Neuronal stem cell (in vitro differentiated cells): ENCODE results near the gene ZNF586.

Experiments used
- DNase-seq: peaks from one replicate; pipeline ENCODE4 v3.0.0-alpha.2; 2013; ENCODE audit warnings: low spot score
- H2AFZ ChIP-seq: one replicate; pipeline ENCODE4 v1.6.1; 2013; ENCODE audit warnings: mild to moderate bottlenecking, low read length, inconsistent platforms
- H2AK5ac ChIP-seq: 2 replicates; pipeline ENCODE4 v1.6.1; 2013; ENCODE audit warnings: low read depth, mild to moderate bottlenecking, inconsistent platforms, low read length, moderate library complexity, mixed read lengths
- H2BK120ac ChIP-seq: 2 replicates; pipeline ENCODE4 v1.6.1; 2013; ENCODE audit warnings: low read depth, mild to moderate bottlenecking, inconsistent platforms, low read length, moderate library complexity, mixed read lengths
- H2BK12ac ChIP-seq: one replicate; pipeline ENCODE4 v1.6.1; 2013; ENCODE audit warnings: low read length, inconsistent platforms
- H2BK15ac ChIP-seq: 2 replicates; pipeline ENCODE4 v1.6.1; 2013; ENCODE audit warnings: mild to moderate bottlenecking, low read length, inconsistent platforms, mixed read lengths
- H2BK5ac ChIP-seq: one replicate; pipeline ENCODE4 v1.6.1; 2013; ENCODE audit warnings: inconsistent platforms, mild to moderate bottlenecking, low read length, moderate library complexity
- H3K14ac ChIP-seq: one replicate; pipeline ENCODE4 v1.6.1; 2013; ENCODE audit warnings: low read length, inconsistent platforms
- H3K18ac ChIP-seq: 2 replicates; pipeline ENCODE4 v1.6.1; 2013; ENCODE audit warnings: low read length, inconsistent platforms
- H3K23ac ChIP-seq: 2 replicates; pipeline ENCODE4 v1.6.1; 2013; ENCODE audit warnings: low read depth, mild to moderate bottlenecking, mixed read lengths, low read length, inconsistent platforms; ENCODE audit not compliant: poor library complexity
- H3K27ac ChIP-seq: replicated peaks from 3 replicates; pipeline ENCODE4 v1.5.1; 2013; ENCODE audit warnings: low read length, inconsistent platforms
- H3K27me3 ChIP-seq, 3 experiments: 2 replicates each; pipeline ENCODE4 v1.6.1; 2013; ENCODE audit warnings: low read length in 3 of 3, mild to moderate bottlenecking in 2 of 3, inconsistent platforms in 1 of 3, low read depth in 1 of 3, mixed read lengths in 1 of 3, moderate library complexity in 1 of 3; ENCODE audit not compliant: control insufficient read depth in 3 of 3, insufficient read depth in 3 of 3
- H3K36me3 ChIP-seq, 2 donors: replicated peaks in 1 of 2; 2 replicates each; pipeline ENCODE4 v1.6.1; 2013; ENCODE audit warnings: low read length in 2 of 2; ENCODE audit not compliant: control insufficient read depth in 2 of 2, insufficient read depth in 2 of 2
- H3K4ac ChIP-seq: 2 replicates; pipeline ENCODE4 v1.6.1; 2013; ENCODE audit warnings: inconsistent platforms, mild to moderate bottlenecking, low read length, moderate library complexity
- H3K4me1 ChIP-seq, 2 donors: 1 replicate in 1 of 2; 2 replicates in 1 of 2; pipeline ENCODE4 v1.6.1; 2013; ENCODE audit warnings: low read length in 2 of 2, low read depth in 1 of 2; ENCODE audit not compliant: control insufficient read depth in 2 of 2, insufficient read depth in 1 of 2
- H3K4me2 ChIP-seq: one replicate; pipeline ENCODE4 v1.6.1; 2013; ENCODE audit warnings: mild to moderate bottlenecking, low read length, inconsistent platforms; ENCODE audit not compliant: insufficient read depth, poor library complexity, severe bottlenecking
- H3K4me3 ChIP-seq, 2 donors: 2 replicates each; pipeline ENCODE4 v1.5.1; 2013; ENCODE audit warnings: low read length in 2 of 2, mild to moderate bottlenecking in 2 of 2, inconsistent platforms in 1 of 2, moderate library complexity in 1 of 2
- H3K79me1 ChIP-seq: one replicate; pipeline ENCODE4 v1.6.1; 2013; ENCODE audit warnings: low read depth, mild to moderate bottlenecking, inconsistent platforms, low read length, moderate library complexity
- H3K9ac ChIP-seq: one replicate; pipeline ENCODE4 v1.6.1; 2013; ENCODE audit warnings: mild to moderate bottlenecking, low read depth, low read length, inconsistent platforms; ENCODE audit not compliant: poor library complexity
- H3K9me3 ChIP-seq, 2 donors: replicated peaks in 1 of 2; 2 replicates each; pipeline versions ENCODE3 to v1.6.1; 2013; ENCODE audit warnings: low read length in 2 of 2, mild to moderate bottlenecking in 2 of 2, inconsistent platforms in 1 of 2, low read depth in 1 of 2, mixed read lengths in 1 of 2, moderate library complexity in 1 of 2; ENCODE audit not compliant: control insufficient read depth in 2 of 2, insufficient read depth in 1 of 2
- H4K8ac ChIP-seq: one replicate; pipeline ENCODE4 v1.6.1; 2013; ENCODE audit warnings: low read depth, mild to moderate bottlenecking, inconsistent platforms, low read length, moderate library complexity
- H4K91ac ChIP-seq: one replicate; pipeline ENCODE4 v1.6.1; 2013; ENCODE audit warnings: low read length, low read depth, mild to moderate bottlenecking, inconsistent platforms; ENCODE audit not compliant: poor library complexity
- WGBS, 2 donors: extraction: QIAGEN DNeasy Blood & Tissue Kit; methylation state at CpG; one replicate each; pipeline ENCODE4 v1.1.7; 2013; ENCODE audit warnings: missing lambda C conversion rate in 2 of 2, mixed read lengths in 1 of 2; ENCODE audit not compliant: insufficient read length in 2 of 2, insufficient replicate concordance in 1 of 2; ENCODE audit errors: extremely low coverage in 2 of 2; 5-methylcytosine and 5-hydroxymethylcytosine counted together

ZNF586 gene

DNA sequence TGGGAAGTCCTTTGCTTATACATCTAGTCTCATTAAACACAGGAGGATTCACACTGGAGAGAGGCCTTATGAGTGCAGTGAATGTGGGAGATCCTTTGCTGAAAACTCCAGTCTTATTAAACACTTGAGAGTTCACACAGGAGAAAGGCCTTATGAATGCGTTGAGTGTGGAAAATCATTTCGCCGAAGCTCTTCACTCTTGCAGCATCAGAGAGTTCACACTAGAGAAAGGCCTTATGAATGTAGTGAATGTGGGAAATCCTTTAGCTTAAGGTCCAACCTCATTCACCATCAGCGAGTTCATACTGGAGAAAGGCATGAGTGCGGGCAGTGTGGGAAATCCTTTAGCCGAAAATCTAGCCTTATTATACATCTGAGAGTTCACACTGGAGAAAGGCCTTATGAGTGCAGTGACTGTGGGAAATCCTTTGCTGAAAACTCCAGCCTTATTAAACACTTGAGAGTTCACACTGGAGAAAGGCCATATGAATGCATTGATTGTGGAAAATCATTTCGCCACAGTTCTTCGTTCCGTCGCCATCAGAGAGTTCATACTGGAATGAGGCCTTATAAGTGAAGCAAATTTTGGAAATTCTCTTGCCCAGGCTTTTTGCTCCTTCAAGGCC, 9.9 kb downstream of the ZNF586 start:
- Histone ChIP-seq H3K18ac (no peak overlapping the region), H3K4me1 (no peaks in the 10 kb centered on the region), H3K79me1 (no peaks in the 10 kb centered on the region), H3K27ac (no peak overlapping the region), H3K9ac (no peak overlapping the region), H2BK120ac (no peak overlapping the region), H3K4ac (no peak overlapping the region), H2AK5ac (no peak overlapping the region), H3K27me3 (no peaks in the 10 kb centered on the region), H4K91ac (no peak overlapping the region), H2BK15ac (no peak overlapping the region), H3K9me3 (peaks cover 6 to 59% of the 10 kb centered on the region in 2 donors), H3K36me3 (peaks cover 31 to 78% of the 10 kb centered on the region in 2 donors), H2BK12ac (no peak overlapping the region), H3K4me2 (no peak overlapping the region), H3K23ac (no peak overlapping the region), H4K8ac (no peak overlapping the region), H2BK5ac (no peak overlapping the region), H3K4me3 (no peak overlapping the region), H3K14ac (no peak overlapping the region), H2AFZ (no peak overlapping the region)
- DNase-seq: no peak
- no CpG with 5 or more reads among the region's 10 CpGs for WGBS, 2 donors

GRCh38 chr19:57786286-57786685, 16.8 kb downstream of the ZNF586 start:
- Histone ChIP-seq H2BK12ac (no peak overlapping the region), H3K27ac (no peak overlapping the region), H2AFZ (no peak overlapping the region), H3K14ac (no peak overlapping the region), H3K9ac (peak overlapping the region; percentile 50), H3K18ac (no peak overlapping the region), H3K4ac (no peak overlapping the region), H3K4me2 (no peak overlapping the region), H4K8ac (no peak overlapping the region), H3K4me1 (no peaks in the 10 kb centered on the region), H2BK5ac (no peak overlapping the region), H3K36me3 (peaks cover 16 to 72% of the 10 kb centered on the region in 2 donors), H2AK5ac (no peak overlapping the region), H2BK15ac (no peak overlapping the region), H4K91ac (no peak overlapping the region), H3K4me3 (no peak overlapping the region), H3K79me1 (peaks cover 11% of the 10 kb centered on the region), H3K9me3 (peaks cover 5 to 38% of the 10 kb centered on the region in 2 donors), H3K27me3 (no peaks in the 10 kb centered on the region), H2BK120ac (peak overlapping the region; percentile 72), H3K23ac (peak overlapping the region; percentile 93)
- DNase-seq: no peak
- WGBS, 2 donors: no CpG with 5 or more reads among the region's 38 CpGs

- peaks cover 16 to 71% of the 10 kb centered on the region in 2 donors for H3K36me3 ChIP-seq
- H2AFZ ChIP-seq: no peak overlapping the region
- H4K8ac ChIP-seq: no peak overlapping the region
- H3K23ac ChIP-seq: no peak overlapping the region
- H3K4ac ChIP-seq: no peak overlapping the region
- no peak overlapping the region for H2BK5ac ChIP-seq
- no peak overlapping the region for H4K91ac ChIP-seq
- H3K4me2 ChIP-seq: no peak overlapping the region
- no peak overlapping the region for H2BK12ac ChIP-seq
- no peak overlapping the region for H2BK15ac ChIP-seq
- no peaks in the 10 kb centered on the region for H3K4me1 ChIP-seq
- H3K27me3 ChIP-seq: no peaks in the 10 kb centered on the region
- no peak overlapping the region for H3K18ac ChIP-seq
- H3K27ac ChIP-seq: no peak overlapping the region
- no peak for DNase-seq
- WGBS, 2 donors: 100% methylated on average over 2 of the region's 5 CpGs; no CpG with 5 or more reads in 1 of the 2 donors
- H2BK120ac ChIP-seq: no peak overlapping the region
- no peak overlapping the region for H3K9ac ChIP-seq
- H3K9me3 ChIP-seq: peaks cover 5 to 32% of the 10 kb centered on the region in 2 donors
- no peak overlapping the region for H3K4me3 ChIP-seq
- H2AK5ac ChIP-seq: no peak overlapping the region
- H3K14ac ChIP-seq: no peak overlapping the region
- peaks cover 11% of the 10 kb centered on the region for H3K79me1 ChIP-seq
These were observed 17.4 kb downstream of the ZNF586 start for GRCh38 chr19:57786906-57787305.

GRCh38 chr19:57788114-57788692, 18.7 kb downstream of the ZNF586 start:
- DNase-seq: no peak
- Histone ChIP-seq H3K79me1 (peaks cover 11% of the 10 kb centered on the region), H2BK5ac (no peak overlapping the region), H4K8ac (no peak overlapping the region), H3K4me3 (no peak overlapping the region), H3K27me3 (no peaks in the 10 kb centered on the region), H4K91ac (no peak overlapping the region), H3K4me1 (no peaks in the 10 kb centered on the region), H3K23ac (no peak overlapping the region), H3K4me2 (no peak overlapping the region), H3K9me3 (peaks cover 5 to 28% of the 10 kb centered on the region in 2 donors), H3K27ac (no peak overlapping the region), H2AFZ (no peak overlapping the region), H3K9ac (no peak overlapping the region), H2AK5ac (no peak overlapping the region), H2BK15ac (no peak overlapping the region), H3K36me3 (peaks cover 16 to 73% of the 10 kb centered on the region in 2 donors), H2BK12ac (no peak overlapping the region), H3K4ac (no peak overlapping the region), H3K14ac (no peak overlapping the region), H3K18ac (no peak overlapping the region), H2BK120ac (no peak overlapping the region)
